Astrocyte of the hippocampus (primary cell): ENCODE data around the gene UCKL1.
A peak's percentile ranks its signal among the peaks of the same experiment; 100 is the strongest.

Source experiments
- DNase-seq: peaks from one replicate; pipeline ENCODE4 v3.0.0; 2011; ENCODE audit warnings: low read depth, low spot score

The UCKL1 gene

GRCh38 chr20:63958964-63959698, 2.9 kb upstream of the UCKL1 start:
- DNase-seq, result no peak

- no peak for DNase-seq
Measured at GRCh38 chr20:63958471-63958870, 2.3 kb upstream of the UCKL1 start.

GRCh38 chr20:63957690-63958441, 1.6 kb upstream of the UCKL1 start:
- DNase-seq, result no peak

GRCh38 chr20:63957004-63957689, 931 bp upstream of the UCKL1 start:
- DNase-seq, result peak; percentile 82

GRCh38 chr20:63956664-63957003, 418 bp upstream of the UCKL1 start:
- DNase-seq, result no peak

GRCh38 chr20:63955281-63955826, 862 bp downstream of the UCKL1 start:
- peak; percentile 62 for DNase-seq

GRCh38 chr20:63953764-63954429, 2.3 kb downstream of the UCKL1 start:
- DNase-seq, result no peak

GRCh38 chr20:63952769-63953168, 3.4 kb downstream of the UCKL1 start:
- DNase-seq, result no peak

GRCh38 chr20:63952210-63952535, 4.0 kb downstream of the UCKL1 start:
- DNase-seq, result no peak

GRCh38 chr20:63951398-63952209, 4.6 kb downstream of the UCKL1 start:
- no peak for DNase-seq

GRCh38 chr20:63950701-63951397, 5.4 kb downstream of the UCKL1 start:
- DNase-seq, result no peak

- no peak for DNase-seq
Measured at GRCh38 chr20:63947638-63948456, 8.4 kb downstream of the UCKL1 start.

GRCh38 chr20:63946986-63947637, 9.1 kb downstream of the UCKL1 start:
- DNase-seq, result no peak

- DNase-seq, result no peak
Measured at GRCh38 chr20:63945921-63946920, 10.0 kb downstream of the UCKL1 start.

GRCh38 chr20:63945031-63945658, 11.1 kb downstream of the UCKL1 start:
- no peak for DNase-seq

GRCh38 chr20:63944078-63944941, 11.9 kb downstream of the UCKL1 start:
- DNase-seq, result no peak

GRCh38 chr20:63943808-63944077, 12.5 kb downstream of the UCKL1 start:
- DNase-seq, result no peak
